PC-9 (cell line): ENCODE measurements around the gene EXOC7. TPM values are rescaled to one million over a fixed set of nuclear protein-coding genes. Genes with fewer than 3 reads are reported as not detected.

Experiments used
- BruUV-seq: library from RNA; stranded (reverse); fragments of 400-500 nt; replicated peaks from 2 replicates; lab custom pipeline; 2021; lab: Mats Ljungman, UMichigan
- CTCF ChIA-PET: fragments of 300-600 bp; sonication (Branson Sonifier 250); formaldehyde crosslinking; loops from one replicate; lab custom pipeline; 2022; ENCODE audit warnings: antibody characterized with exemption; lab: Charles Lee
- POLR2A ChIA-PET: fragments of 300-600 bp; sonication (Branson Sonifier 250); formaldehyde crosslinking; loops from one replicate; lab custom pipeline; 2022; ENCODE audit warnings: antibody characterized with exemption; ENCODE audit not compliant: unreplicated experiment; lab: Charles Lee
- DNase-seq, 2 experiments: peaks; one replicate each; pipeline versions ENCODE4 v3.0.0 to v3.0.0-alpha.2; 2015 to 2022; ENCODE audit warnings: mixed read lengths in 1 of 2
- H2AFZ ChIP-seq: fragments of 200-600 bp; sonication (generic); 2 replicates; pipeline ENCODE4 v1.8.1; 2017; ENCODE audit warnings: antibody characterized with exemption
- H3F3A ChIP-seq: fragments of 200-600 bp; sonication (generic); 2 replicates; pipeline ENCODE4 v1.8.1; 2017; ENCODE audit warnings: antibody characterized with exemption, mild to moderate bottlenecking, low read depth; ENCODE audit not compliant: insufficient read depth
- H3K27ac ChIP-seq: fragments of 200-600 bp; sonication (generic); 2 replicates; pipeline ENCODE4 v1.6.1; 2016; ENCODE audit warnings: mixed run types
- H3K27me3 ChIP-seq: fragments of 200-600 bp; sonication (generic); 2 replicates; pipeline ENCODE4 v1.6.1; 2016; ENCODE audit warnings: low read depth, mixed run types; ENCODE audit not compliant: insufficient read depth
- H3K36me3 ChIP-seq: fragments of 200-600 bp; sonication (generic); 2 replicates; pipeline ENCODE4 v1.6.1; 2016; ENCODE audit warnings: low read depth, mixed run types
- H3K4me1 ChIP-seq: fragments of 200-600 bp; sonication (generic); replicated peaks from 2 replicates; pipeline ENCODE4 v1.6.1; 2016; ENCODE audit warnings: mixed run types; ENCODE audit not compliant: insufficient read depth
- H3K4me2 ChIP-seq: fragments of 200-600 bp; sonication (generic); 2 replicates; pipeline ENCODE4 v1.6.1; 2017; ENCODE audit warnings: mixed run types
- H3K4me3 ChIP-seq: fragments of 200-600 bp; sonication (generic); 2 replicates; pipeline ENCODE4 v1.6.1; 2016; ENCODE audit warnings: mixed run types
- H3K79me2 ChIP-seq: fragments of 200-600 bp; sonication (generic); 2 replicates; pipeline ENCODE4 v1.6.1; 2017; ENCODE audit warnings: low read depth, mixed run types
- H3K9me2 ChIP-seq: fragments of 200-600 bp; sonication (generic); 2 replicates; pipeline ENCODE4 v1.8.1; 2017; ENCODE audit warnings: mild to moderate bottlenecking; ENCODE audit not compliant: insufficient read depth
- H3K9me3 ChIP-seq: fragments of 200-600 bp; sonication (generic); 2 replicates; pipeline ENCODE4 v1.8.1; 2016; ENCODE audit warnings: low read depth; ENCODE audit not compliant: insufficient read depth
- H4K20me1 ChIP-seq: fragments of 200-600 bp; sonication (generic); 2 replicates; pipeline ENCODE4 v1.8.1; 2017; ENCODE audit not compliant: insufficient read depth
- EZH2 ChIP-seq: fragments of 200-600 bp; sonication (generic); IDR thresholded peaks from 2 replicates; pipeline ENCODE4 v1.8.0; 2017; ENCODE audit warnings: antibody characterized with exemption, low read depth
- intact Hi-C: fragments of 100-400 bp; cut with micrococcal nuclease; formaldehyde crosslinking; loops from one replicate; pipeline ENCODE4 v1.10.0; 2022; ENCODE audit not compliant: unreplicated experiment
- total RNA-seq: library from RNA; stranded (reverse); gene quantifications from 2 replicates; pipeline ENCODE4 v1.2.3, GENCODE V29; 2021
- TF ChIP-seq, protein P1 (sequence below): fragments of 200-600 bp; sonication (generic); conservative IDR thresholded peaks from 2 replicates; pipeline ENCODE4 v1.6.1; 2017; ENCODE audit warnings: mixed run types, antibody characterized with exemption, mild to moderate bottlenecking, moderate library complexity

EXOC7 gene
- total RNA-seq, 1 experiment from 2014 or later: 131 TPM

GRCh38 chr17:76088041-76088867, 15.3 kb downstream of the EXOC7 start:
- Histone ChIP-seq H3K4me3 (no peak overlapping the region), H3K27me3 (no peaks in the 10 kb centered on the region), H3F3A (no peaks in the 10 kb centered on the region), H3K79me2 (no peaks in the 10 kb centered on the region), H4K20me1 (no peaks in the 10 kb centered on the region), H2AFZ (no peak overlapping the region), H3K4me2 (no peak overlapping the region), H3K9me2 (no peaks in the 10 kb centered on the region), H3K27ac (no peak overlapping the region), H3K4me1 (no peaks in the 10 kb centered on the region), H3K36me3 (no peaks in the 10 kb centered on the region), H3K9me3 (no peaks in the 10 kb centered on the region)
- BruUV-seq: no TSS peak
- CTCF ChIA-PET: no interaction called here
- TF ChIP-seq, protein P1, sequence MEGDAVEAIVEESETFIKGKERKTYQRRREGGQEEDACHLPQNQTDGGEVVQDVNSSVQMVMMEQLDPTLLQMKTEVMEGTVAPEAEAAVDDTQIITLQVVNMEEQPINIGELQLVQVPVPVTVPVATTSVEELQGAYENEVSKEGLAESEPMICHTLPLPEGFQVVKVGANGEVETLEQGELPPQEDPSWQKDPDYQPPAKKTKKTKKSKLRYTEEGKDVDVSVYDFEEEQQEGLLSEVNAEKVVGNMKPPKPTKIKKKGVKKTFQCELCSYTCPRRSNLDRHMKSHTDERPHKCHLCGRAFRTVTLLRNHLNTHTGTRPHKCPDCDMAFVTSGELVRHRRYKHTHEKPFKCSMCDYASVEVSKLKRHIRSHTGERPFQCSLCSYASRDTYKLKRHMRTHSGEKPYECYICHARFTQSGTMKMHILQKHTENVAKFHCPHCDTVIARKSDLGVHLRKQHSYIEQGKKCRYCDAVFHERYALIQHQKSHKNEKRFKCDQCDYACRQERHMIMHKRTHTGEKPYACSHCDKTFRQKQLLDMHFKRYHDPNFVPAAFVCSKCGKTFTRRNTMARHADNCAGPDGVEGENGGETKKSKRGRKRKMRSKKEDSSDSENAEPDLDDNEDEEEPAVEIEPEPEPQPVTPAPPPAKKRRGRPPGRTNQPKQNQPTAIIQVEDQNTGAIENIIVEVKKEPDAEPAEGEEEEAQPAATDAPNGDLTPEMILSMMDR: no peak
- intact Hi-C loops: no loop called here
- POLR2A ChIA-PET: interaction anchor here (0.7 kb wide), 2 partner anchors 139 to 315 kb away, joined by 3 read pairs; no protein-coding TSS in a partner anchor
- DNase-seq: no peak

- Histone ChIP-seq H3K9me3 (no peaks in the 10 kb centered on the region), H3K79me2 (no peaks in the 10 kb centered on the region), H3K36me3 (no peaks in the 10 kb centered on the region), H2AFZ (no peak overlapping the region), H3F3A (no peaks in the 10 kb centered on the region), H3K9me2 (no peaks in the 10 kb centered on the region), H3K27ac (no peak overlapping the region), H3K4me3 (no peak overlapping the region), H3K4me1 (no peaks in the 10 kb centered on the region), H3K4me2 (no peak overlapping the region), H4K20me1 (no peaks in the 10 kb centered on the region), H3K27me3 (no peaks in the 10 kb centered on the region)
- no TSS peak for BruUV-seq
- DNase-seq: no peak
- intact Hi-C loops: no loop called here
- POLR2A ChIA-PET: no interaction called here
- CTCF ChIA-PET: no interaction called here
- no peak for TF ChIP-seq EZH2
- TF ChIP-seq, protein P1: no peak
Observed at GRCh38 chr17:76087531-76087930, 16.1 kb downstream of the EXOC7 start.

DNA sequence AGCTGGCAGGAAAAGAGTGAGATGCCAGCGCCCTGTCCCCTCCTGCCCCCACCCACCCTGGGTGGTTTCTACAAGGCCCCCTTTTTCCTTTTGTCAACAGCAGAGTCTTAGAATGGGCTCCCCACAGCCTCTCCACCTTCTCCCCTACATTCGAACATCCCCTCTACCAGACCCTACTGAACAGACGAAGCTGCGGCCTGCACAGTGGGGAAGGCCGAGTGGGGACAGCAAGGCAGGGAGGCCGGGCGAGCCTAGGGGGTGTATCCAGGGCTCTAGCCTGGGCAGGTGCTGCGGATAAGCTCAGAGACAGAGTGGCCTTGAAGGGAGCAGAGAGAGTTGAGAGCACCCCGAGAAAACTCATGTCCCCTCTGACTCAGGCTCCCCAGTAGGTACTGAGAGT, 17.2 kb downstream of the EXOC7 start:
- no peaks in the 10 kb centered on the region for H4K20me1 ChIP-seq
- H3K36me3 ChIP-seq: no peaks in the 10 kb centered on the region
- H3F3A ChIP-seq: no peaks in the 10 kb centered on the region
- no peaks in the 10 kb centered on the region for H3K9me2 ChIP-seq
- no peaks in the 10 kb centered on the region for H3K79me2 ChIP-seq
- H3K4me3 ChIP-seq: no peak overlapping the region
- POLR2A ChIA-PET: no interaction called here
- H3K4me2 ChIP-seq: no peak overlapping the region
- no peaks in the 10 kb centered on the region for H3K27me3 ChIP-seq
- no peaks in the 10 kb centered on the region for H3K4me1 ChIP-seq
- no peak overlapping the region for H3K27ac ChIP-seq
- intact Hi-C loops: no loop called here
- BruUV-seq: no TSS peak
- TF ChIP-seq EZH2: no peak
- TF ChIP-seq, protein P1: no peak
- CTCF ChIA-PET: no interaction called here
- no peaks in the 10 kb centered on the region for H3K9me3 ChIP-seq
- H2AFZ ChIP-seq: no peak overlapping the region
- DNase-seq: no peak
